Stimulated activated CD8-positive, alpha-beta memory T cell treated with anti-CD3 and anti-CD28 coated beads, Interleukin-15, amount 100 ng/mL, for 1 hour (primary cell): ENCODE measurements around the gene MSI2.

ENCODE experiments used
- DNase-seq: peaks from one replicate; pipeline ENCODE4 v3.0.0-alpha.2; 2020; ENCODE audit warnings: low read depth

MSI2 gene

GRCh38 chr17:57506774-57507127, 250.4 kb downstream of the MSI2 start:
- no peak for DNase-seq

- no peak for DNase-seq
These were observed 251.5 kb downstream of the MSI2 start for GRCh38 chr17:57507828-57508227.

- DNase-seq, result no peak
These were observed 252.3 kb downstream of the MSI2 start for GRCh38 chr17:57508671-57509070.

- no peak for DNase-seq
These were observed 255.3 kb downstream of the MSI2 start for GRCh38 chr17:57511475-57512123.

GRCh38 chr17:57512258-57512657, 255.9 kb downstream of the MSI2 start:
- no peak for DNase-seq

- DNase-seq, result no peak
These were observed 256.4 kb downstream of the MSI2 start for GRCh38 chr17:57512691-57513090.

- no peak for DNase-seq
These were observed 257.2 kb downstream of the MSI2 start for GRCh38 chr17:57513569-57513968.

- DNase-seq, result no peak
These were observed 258.3 kb downstream of the MSI2 start for GRCh38 chr17:57514614-57515013.

GRCh38 chr17:57515662-57516211, 259.4 kb downstream of the MSI2 start:
- DNase-seq, result no peak

- no peak for DNase-seq
These were observed 260.2 kb downstream of the MSI2 start for GRCh38 chr17:57516290-57517230.

GRCh38 chr17:57517273-57517631, 260.9 kb downstream of the MSI2 start:
- no peak for DNase-seq

GRCh38 chr17:57517632-57518456, 261.5 kb downstream of the MSI2 start:
- DNase-seq, result no peak

- no peak for DNase-seq
These were observed 262.6 kb downstream of the MSI2 start for GRCh38 chr17:57518587-57519581.

- DNase-seq, result no peak
These were observed 263.5 kb downstream of the MSI2 start for GRCh38 chr17:57519800-57520199.

GRCh38 chr17:57521606-57522005, 265.3 kb downstream of the MSI2 start:
- no peak for DNase-seq

- DNase-seq, result no peak
These were observed 266.0 kb downstream of the MSI2 start for GRCh38 chr17:57522042-57523005.

- no peak for DNase-seq
These were observed 267.8 kb downstream of the MSI2 start for GRCh38 chr17:57523926-57524632.

GRCh38 chr17:57524839-57525568, 268.7 kb downstream of the MSI2 start:
- no peak for DNase-seq
